Keratinocyte (primary cell): ENCODE data around the gene RFX3. TPM values are rescaled to one million over a fixed set of nuclear protein-coding genes. Genes with fewer than 3 reads are reported as not detected.
A peak's percentile ranks its signal among the peaks of the same experiment; 100 is the strongest.

Experiments used
- DNase-seq: peaks from one replicate; pipeline ENCODE4 v3.0.0-alpha.2; 2011; ENCODE audit warnings: low read depth, missing footprints, low spot score
- FAIRE-seq: peaks from 2 replicates; lab custom pipeline; 2011; peaks lifted over from hg19 to GRCh38; lab: Jason Lieb, UNC
- H2AFZ ChIP-seq: 2 replicates; pipeline ENCODE4 v1.6.0; 2012; ENCODE audit warnings: low read length, control low read depth, inconsistent platforms; ENCODE audit not compliant: control insufficient read depth
- H3K27ac ChIP-seq: 2 replicates; pipeline ENCODE4 v1.5.1; 2011; ENCODE audit warnings: low read length; ENCODE audit not compliant: control insufficient read depth, insufficient read depth
- H3K27me3 ChIP-seq: 3 replicates; pipeline ENCODE4 v1.6.0; 2011; ENCODE audit warnings: low read length; ENCODE audit not compliant: control insufficient read depth, insufficient read depth; ENCODE audit errors: extremely low read depth
- H3K36me3 ChIP-seq, 2 experiments: 2 replicates in 1 of 2; 3 replicates in 1 of 2; pipeline ENCODE4 v1.5.1; 2011; ENCODE audit warnings: low read length in 2 of 2, mild to moderate bottlenecking in 1 of 2; ENCODE audit not compliant: control insufficient read depth in 2 of 2, insufficient read depth in 2 of 2; ENCODE audit errors: extremely low read depth in 1 of 2
- H3K4me1 ChIP-seq: 3 replicates; pipeline ENCODE4 v1.5.1; 2011; ENCODE audit warnings: low read length; ENCODE audit not compliant: control insufficient read depth, insufficient read depth; ENCODE audit errors: extremely low read depth
- H3K4me2 ChIP-seq: 3 replicates; pipeline ENCODE4 v1.6.0; 2011; ENCODE audit warnings: low read depth, low read length; ENCODE audit not compliant: control insufficient read depth, insufficient read depth; ENCODE audit errors: extremely low read depth
- H3K4me3 ChIP-seq, 3 experiments: fragments of 200-600 bp in 1 of 3; sonication (generic) in 1 of 3; 2 replicates in 2 of 3; 3 replicates in 1 of 3; pipeline ENCODE4 v1.5.1; 2011 to 2016; ENCODE audit warnings: low read length in 3 of 3, mild to moderate bottlenecking in 3 of 3, control low read depth in 2 of 3, inconsistent platforms in 1 of 3, low read depth in 1 of 3, mixed read lengths in 1 of 3, mixed run types in 1 of 3, moderate library complexity in 1 of 3; ENCODE audit not compliant: control insufficient read depth in 2 of 3, insufficient read depth in 2 of 3; ENCODE audit errors: extremely low read depth in 1 of 3
- H3K79me2 ChIP-seq: 2 replicates; pipeline ENCODE4 v1.6.0; 2012; ENCODE audit warnings: low read length; ENCODE audit not compliant: control insufficient read depth, insufficient read depth
- H3K9ac ChIP-seq: 3 replicates; pipeline ENCODE4 v1.6.0; 2011; ENCODE audit warnings: low read length; ENCODE audit not compliant: control insufficient read depth, insufficient read depth; ENCODE audit errors: extremely low read depth
- H3K9me1 ChIP-seq: 3 replicates; pipeline ENCODE4 v1.6.0; 2011; ENCODE audit warnings: low read length; ENCODE audit not compliant: control insufficient read depth, insufficient read depth; ENCODE audit errors: extremely low read depth
- H3K9me3 ChIP-seq: 2 replicates; pipeline ENCODE4 v1.5.1; 2012; ENCODE audit warnings: low read depth, low read length; ENCODE audit not compliant: control insufficient read depth
- H4K20me1 ChIP-seq: 3 replicates; pipeline ENCODE4 v1.6.0; 2011; ENCODE audit warnings: low read length; ENCODE audit not compliant: control insufficient read depth, insufficient read depth; ENCODE audit errors: extremely low read depth
- EZH2 ChIP-seq: IDR thresholded peaks from one replicate; pipeline ENCODE4 v1.6.1; 2012; ENCODE audit warnings: inconsistent platforms, mild to moderate bottlenecking, low read length, moderate library complexity
- dilution Hi-C: fragments of 300-500 bp; cut with MboI; formaldehyde crosslinking; loops from one replicate; pipeline ENCODE4 v1.7.0; 2020; ENCODE audit warnings: low sequenced_read_pairs; ENCODE audit not compliant: extremely low pct_ligation_motif_present
- polyA plus RNA-seq, 5 experiments: library from polyadenylated mRNA; depleted of rRNA in 3 of 5; stranded (reverse) in 3 of 5; stranded (forward) in 1 of 5; unstranded in 1 of 5; fragments of >200 nt; gene quantifications; 1 replicate in 1 of 5; 2 replicates in 3 of 5; 3 replicates in 1 of 5; pipeline versions ENCODE4 v1.2.1 to v1.2.3, GENCODE V29; 2011 to 2012; ENCODE audit warnings: missing spikeins in 2 of 5, low read depth in 1 of 5, low replicate concordance in 1 of 5
- TF ChIP-seq, protein P1 (sequence below), 3 experiments: IDR thresholded peaks in 1 of 3; conservative IDR thresholded peaks in 1 of 3; optimal IDR thresholded peaks in 1 of 3; 2 replicates in 2 of 3; 3 replicates in 1 of 3; pipeline versions ENCODE3 to v1.5.1; 2011; ENCODE audit warnings: low read length in 3 of 3, mild to moderate bottlenecking in 3 of 3, moderate library complexity in 2 of 3, control low read depth in 1 of 3, inconsistent platforms in 1 of 3; ENCODE audit not compliant: insufficient read depth in 2 of 3; ENCODE audit errors: extremely low read depth in 1 of 3

RFX3 gene
- polyA plus RNA-seq, 1 donor (not counting 4 experiments of a cell fraction or from before 2014, with no cell fraction given), result 1.8 TPM

DNA sequence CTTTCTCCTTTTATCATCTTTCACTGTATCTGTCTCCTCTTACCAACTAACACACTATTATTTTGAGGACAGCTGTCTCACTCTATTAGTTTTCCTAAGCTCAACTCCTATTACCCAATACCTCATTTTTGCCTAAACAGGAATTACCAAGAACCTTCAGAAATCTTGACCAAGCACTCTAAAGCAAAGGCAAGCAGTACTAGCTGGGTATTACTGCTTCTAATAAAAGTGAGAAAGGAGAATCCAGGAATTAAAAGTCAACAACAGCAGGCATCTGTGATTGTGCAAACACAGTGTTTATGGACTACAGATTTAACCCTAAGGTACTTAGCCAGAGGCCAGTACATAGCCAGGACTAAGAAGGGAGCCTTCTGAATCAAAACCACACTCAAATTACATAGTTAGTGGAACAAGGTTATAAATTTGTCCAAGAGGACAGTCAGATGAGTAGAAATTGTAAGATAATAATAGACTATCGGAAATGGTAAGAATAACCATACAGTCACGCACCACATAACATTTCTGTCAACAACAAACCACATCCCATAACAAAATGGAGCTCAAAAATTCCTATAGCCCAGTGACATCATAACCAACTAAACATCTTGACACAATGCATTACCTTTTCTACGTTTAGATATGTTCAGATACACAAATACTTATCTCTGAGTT is 8.3 kb downstream of the RFX3 start:
- H3K9me3 ChIP-seq, result no peaks in the 10 kb centered on the region
- no peak overlapping the region for H3K4me2 ChIP-seq
- no peak overlapping the region for H2AFZ ChIP-seq
- H3K4me3 ChIP-seq, result no peak overlapping the region
- TF ChIP-seq, protein P1, sequence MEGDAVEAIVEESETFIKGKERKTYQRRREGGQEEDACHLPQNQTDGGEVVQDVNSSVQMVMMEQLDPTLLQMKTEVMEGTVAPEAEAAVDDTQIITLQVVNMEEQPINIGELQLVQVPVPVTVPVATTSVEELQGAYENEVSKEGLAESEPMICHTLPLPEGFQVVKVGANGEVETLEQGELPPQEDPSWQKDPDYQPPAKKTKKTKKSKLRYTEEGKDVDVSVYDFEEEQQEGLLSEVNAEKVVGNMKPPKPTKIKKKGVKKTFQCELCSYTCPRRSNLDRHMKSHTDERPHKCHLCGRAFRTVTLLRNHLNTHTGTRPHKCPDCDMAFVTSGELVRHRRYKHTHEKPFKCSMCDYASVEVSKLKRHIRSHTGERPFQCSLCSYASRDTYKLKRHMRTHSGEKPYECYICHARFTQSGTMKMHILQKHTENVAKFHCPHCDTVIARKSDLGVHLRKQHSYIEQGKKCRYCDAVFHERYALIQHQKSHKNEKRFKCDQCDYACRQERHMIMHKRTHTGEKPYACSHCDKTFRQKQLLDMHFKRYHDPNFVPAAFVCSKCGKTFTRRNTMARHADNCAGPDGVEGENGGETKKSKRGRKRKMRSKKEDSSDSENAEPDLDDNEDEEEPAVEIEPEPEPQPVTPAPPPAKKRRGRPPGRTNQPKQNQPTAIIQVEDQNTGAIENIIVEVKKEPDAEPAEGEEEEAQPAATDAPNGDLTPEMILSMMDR (optimal IDR thresholded peaks at IDR 0.05 in 1 of 3, IDR thresholded peaks at IDR 0.05 in 1 of 3, conservative IDR thresholded peaks at IDR 0.05 in 1 of 3; ENCODE audit: extremely low read depth in 1 of 3, insufficient read depth in 2 of 3, low read length in 3 of 3), result no peak
- TF ChIP-seq EZH2, result no peak
- no peaks in the 10 kb centered on the region for H3K9me1 ChIP-seq
- no peak for DNase-seq
- H4K20me1 ChIP-seq, result no peaks in the 10 kb centered on the region
- no peak overlapping the region for H3K27ac ChIP-seq
- no peaks in the 10 kb centered on the region for H3K4me1 ChIP-seq
- no peaks in the 10 kb centered on the region for H3K36me3 ChIP-seq
- FAIRE-seq, result no peak
- H3K79me2 ChIP-seq, result no peaks in the 10 kb centered on the region
- H3K9ac ChIP-seq, result no peak overlapping the region
- H3K27me3 ChIP-seq, result no peaks in the 10 kb centered on the region
- dilution Hi-C loops, result no loop called here

DNA sequence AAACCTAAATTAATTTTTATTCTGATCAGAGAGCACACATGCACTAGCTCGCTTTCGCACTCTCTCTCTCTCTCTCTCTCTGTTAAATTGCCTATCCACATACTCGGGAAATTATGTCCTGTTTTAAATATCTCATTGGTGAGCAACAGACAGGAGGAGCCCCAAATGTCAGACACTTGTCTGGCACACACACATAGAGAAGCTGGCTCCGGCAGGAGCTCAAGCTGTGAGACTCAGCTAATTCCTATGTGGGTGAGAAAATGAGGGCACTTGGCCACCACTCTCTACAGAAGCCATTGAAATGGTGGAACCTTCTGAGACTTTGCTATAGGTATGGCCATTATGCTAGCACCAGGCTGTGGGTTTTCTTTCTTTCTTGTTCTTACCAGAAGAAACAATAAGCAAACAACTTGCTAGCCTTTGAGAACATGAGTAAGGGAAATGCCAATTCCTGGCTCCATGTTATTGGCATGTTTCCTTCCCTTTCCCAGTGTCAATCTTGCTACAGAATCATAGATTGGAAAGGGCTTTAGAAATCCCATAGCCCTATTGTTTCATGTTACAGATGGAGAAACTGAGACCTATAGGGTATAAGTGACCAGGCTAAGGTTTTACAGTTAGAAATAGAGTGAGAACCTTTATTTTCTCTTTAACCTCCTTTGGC is 9.0 kb downstream of the RFX3 start:
- H2AFZ ChIP-seq, result no peak overlapping the region
- DNase-seq (no peak), FAIRE-seq (peak; percentile 20)
- dilution Hi-C loops, result no loop called here
- H3K9me3 ChIP-seq, result no peaks in the 10 kb centered on the region
- no peaks in the 10 kb centered on the region for H3K79me2 ChIP-seq
- H3K4me3 ChIP-seq, result no peak overlapping the region
- TF ChIP-seq EZH2, result no peak
- TF ChIP-seq, protein P1 (optimal IDR thresholded peaks at IDR 0.05 in 1 of 3, IDR thresholded peaks at IDR 0.05 in 1 of 3, conservative IDR thresholded peaks at IDR 0.05 in 1 of 3; ENCODE audit: extremely low read depth in 1 of 3, insufficient read depth in 2 of 3, low read length in 3 of 3), result no peak
- H3K4me2 ChIP-seq, result no peak overlapping the region
- no peak overlapping the region for H3K9ac ChIP-seq
- no peak overlapping the region for H3K27ac ChIP-seq
- no peaks in the 10 kb centered on the region for H3K27me3 ChIP-seq
- no peaks in the 10 kb centered on the region for H4K20me1 ChIP-seq
- no peaks in the 10 kb centered on the region for H3K36me3 ChIP-seq
- no peaks in the 10 kb centered on the region for H3K4me1 ChIP-seq
- no peaks in the 10 kb centered on the region for H3K9me1 ChIP-seq
